OCI-LY1 (cell line): Measurements from ENCODE around the gene GRPEL2.

Source experiments
- EZH2 ChIP-seq: fragments of 200-600 bp; sonication (generic), shearing (Covaris generic); IDR thresholded peaks from 2 replicates; pipeline ENCODE4 v1.8.0; 2017; ENCODE audit warnings: borderline replicate concordance, mixed run types, mild to moderate bottlenecking, antibody characterized with exemption, low read length, moderate library complexity, mixed read lengths
- TF ChIP-seq, protein P1 (sequence below): fragments of 200-600 bp; sonication (generic), shearing (Covaris generic); IDR thresholded peaks from 2 replicates; pipeline ENCODE4 v1.5.1; 2017; ENCODE audit warnings: mild to moderate bottlenecking, antibody characterized with exemption, low read length, moderate library complexity, mixed read lengths

GRCh38 chr5:149322518-149322917 is 22.8 kb upstream of the GRPEL2 start:
- TF ChIP-seq, protein P1, sequence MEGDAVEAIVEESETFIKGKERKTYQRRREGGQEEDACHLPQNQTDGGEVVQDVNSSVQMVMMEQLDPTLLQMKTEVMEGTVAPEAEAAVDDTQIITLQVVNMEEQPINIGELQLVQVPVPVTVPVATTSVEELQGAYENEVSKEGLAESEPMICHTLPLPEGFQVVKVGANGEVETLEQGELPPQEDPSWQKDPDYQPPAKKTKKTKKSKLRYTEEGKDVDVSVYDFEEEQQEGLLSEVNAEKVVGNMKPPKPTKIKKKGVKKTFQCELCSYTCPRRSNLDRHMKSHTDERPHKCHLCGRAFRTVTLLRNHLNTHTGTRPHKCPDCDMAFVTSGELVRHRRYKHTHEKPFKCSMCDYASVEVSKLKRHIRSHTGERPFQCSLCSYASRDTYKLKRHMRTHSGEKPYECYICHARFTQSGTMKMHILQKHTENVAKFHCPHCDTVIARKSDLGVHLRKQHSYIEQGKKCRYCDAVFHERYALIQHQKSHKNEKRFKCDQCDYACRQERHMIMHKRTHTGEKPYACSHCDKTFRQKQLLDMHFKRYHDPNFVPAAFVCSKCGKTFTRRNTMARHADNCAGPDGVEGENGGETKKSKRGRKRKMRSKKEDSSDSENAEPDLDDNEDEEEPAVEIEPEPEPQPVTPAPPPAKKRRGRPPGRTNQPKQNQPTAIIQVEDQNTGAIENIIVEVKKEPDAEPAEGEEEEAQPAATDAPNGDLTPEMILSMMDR = no peak
- no peak for TF ChIP-seq EZH2
